GM19467 (cell line): ENCODE results near the gene HBM.
"Not testable (repeated sequence)": the region's sequence is repeated elsewhere in the genome, so short reads cannot be mapped to it uniquely, and the experiment has no call there.

Experiments used
- ATAC-seq: cut with Tn5 transposase; IDR thresholded peaks from one replicate; pipeline ENCODE4 v1.9.1; 2021; ENCODE audit warnings: mild to moderate bottlenecking, moderate library complexity; ENCODE audit not compliant: unreplicated experiment

The HBM gene, protein sequence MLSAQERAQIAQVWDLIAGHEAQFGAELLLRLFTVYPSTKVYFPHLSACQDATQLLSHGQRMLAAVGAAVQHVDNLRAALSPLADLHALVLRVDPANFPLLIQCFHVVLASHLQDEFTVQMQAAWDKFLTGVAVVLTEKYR

GRCh38 chr16:165539-166374, at the start of gene HBM:
HBM (plus strand) TSS chr16:165978; CDS start chr16:165998, 20 bp downstream.
- ATAC-seq = no peak

DNA sequence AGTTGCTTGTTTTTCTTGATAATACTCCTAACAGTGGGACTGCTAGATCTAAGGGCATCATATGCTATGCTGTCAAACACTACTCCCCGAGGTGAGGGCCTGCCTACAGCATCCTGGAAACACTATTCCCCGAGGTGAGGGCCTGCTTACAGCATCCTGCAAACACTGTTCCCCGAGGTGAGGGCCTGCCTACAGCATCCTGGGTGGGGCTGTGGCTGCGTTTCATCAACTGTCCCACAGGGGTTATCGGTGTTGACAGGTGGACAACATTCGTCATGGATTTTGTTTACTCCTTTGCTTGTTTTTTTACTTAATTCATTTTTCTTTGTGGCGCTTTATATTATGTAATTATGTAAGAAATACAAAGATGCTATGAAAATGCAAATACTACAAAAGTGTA, 49.8 kb upstream of the HBM start:
- ATAC-seq = no peak

DNA sequence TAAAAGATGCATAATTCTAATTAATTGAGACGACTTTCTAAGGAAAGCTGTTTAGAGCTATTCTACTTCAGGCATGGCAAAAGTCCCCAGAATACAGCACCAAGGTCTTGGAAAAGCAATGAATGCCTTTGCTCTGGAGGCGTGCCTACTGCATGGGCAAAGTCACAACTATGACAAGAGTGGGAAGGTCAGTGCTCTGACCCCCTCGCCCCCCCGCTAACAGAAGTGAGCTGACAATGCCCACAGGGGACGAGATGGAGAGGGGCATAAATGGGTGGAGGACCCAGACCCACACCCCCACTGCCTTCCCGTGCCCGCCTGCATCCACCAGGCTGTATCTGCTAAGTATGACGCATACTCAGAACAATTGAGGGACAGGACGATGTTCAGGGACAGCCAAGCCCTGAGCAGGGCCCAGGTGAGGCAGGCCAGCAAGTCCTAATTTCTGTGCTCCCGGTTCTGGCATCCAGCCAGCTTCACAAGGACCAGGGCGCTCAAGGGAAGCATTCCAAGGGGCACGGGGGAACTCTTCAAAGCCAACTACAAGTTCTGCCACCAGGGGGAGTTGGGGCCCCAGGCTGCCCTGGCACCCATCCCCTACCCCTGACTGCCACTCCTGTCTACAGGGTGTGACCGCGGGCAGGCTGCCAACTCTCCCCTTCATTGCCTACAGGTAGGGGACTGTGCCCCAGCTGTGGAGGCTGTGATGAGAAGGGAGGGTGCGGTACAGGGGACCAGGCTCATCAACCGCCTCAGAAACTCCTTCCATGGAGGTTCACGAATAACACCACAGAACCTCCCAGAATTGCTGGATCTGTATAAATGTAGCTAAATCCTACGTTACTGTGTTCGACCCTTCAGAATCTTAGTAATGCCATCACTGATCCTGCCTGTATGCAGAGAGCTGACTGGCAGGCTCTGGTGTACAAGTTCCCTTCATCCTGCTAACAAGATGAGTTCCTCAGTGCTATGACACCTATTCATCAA, 48.1 kb upstream of the HBM start:
- no peak for ATAC-seq

- ATAC-seq = no peak
Measured at GRCh38 chr16:118857-119256, 46.9 kb upstream of the HBM start.

DNA sequence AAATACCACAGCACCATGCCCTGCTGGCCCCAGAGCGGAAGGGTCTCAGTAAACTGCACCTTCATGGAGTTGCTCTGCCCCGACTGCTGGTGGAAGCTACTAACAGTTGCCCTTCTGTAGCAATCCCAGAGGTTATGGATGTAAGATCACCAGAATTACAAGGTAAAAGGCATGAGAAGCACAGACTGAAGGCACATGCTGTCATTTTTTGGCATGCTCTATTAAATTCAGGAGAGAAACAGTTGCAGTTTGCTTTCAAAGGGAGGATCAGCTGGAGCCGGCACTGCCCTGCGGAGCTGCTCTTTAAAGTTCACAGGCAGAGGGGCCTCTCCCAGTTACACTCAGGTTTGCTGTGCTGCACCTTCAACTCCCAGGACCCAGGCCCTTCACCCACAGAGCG, 46.5 kb upstream of the HBM start:
- no peak for ATAC-seq

DNA sequence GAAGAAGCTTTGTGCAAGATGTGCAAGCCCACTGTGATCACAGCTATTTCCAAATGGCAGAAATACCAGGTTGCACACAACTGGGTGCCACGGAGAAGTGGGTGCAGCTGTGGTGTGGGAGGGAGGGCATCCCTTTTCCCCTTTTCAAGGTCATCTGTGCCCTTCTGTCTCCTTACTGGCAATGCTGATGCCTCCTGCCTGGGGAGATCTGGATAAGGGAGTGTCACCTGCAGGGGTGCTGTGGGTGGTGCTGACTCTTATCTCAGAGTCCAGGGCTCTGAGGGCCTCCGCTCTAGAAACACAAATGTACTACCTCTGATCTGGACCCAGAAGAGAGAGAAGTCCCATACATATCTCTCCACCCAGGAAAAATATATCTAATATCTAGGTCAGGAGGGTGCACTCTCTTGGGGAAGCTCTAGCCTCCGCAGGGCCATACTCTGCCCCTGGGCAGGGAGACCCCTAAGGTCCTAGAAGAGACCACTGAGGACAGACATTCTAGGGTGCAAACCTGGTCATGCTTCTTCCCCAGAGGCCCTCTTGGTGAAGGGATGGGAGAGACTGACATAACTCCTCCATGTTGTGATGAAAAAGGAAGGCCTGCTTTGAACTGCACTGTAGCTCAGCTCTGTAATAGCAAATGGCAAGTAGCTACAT, 45.8 kb upstream of the HBM start:
- no peak for ATAC-seq

DNA sequence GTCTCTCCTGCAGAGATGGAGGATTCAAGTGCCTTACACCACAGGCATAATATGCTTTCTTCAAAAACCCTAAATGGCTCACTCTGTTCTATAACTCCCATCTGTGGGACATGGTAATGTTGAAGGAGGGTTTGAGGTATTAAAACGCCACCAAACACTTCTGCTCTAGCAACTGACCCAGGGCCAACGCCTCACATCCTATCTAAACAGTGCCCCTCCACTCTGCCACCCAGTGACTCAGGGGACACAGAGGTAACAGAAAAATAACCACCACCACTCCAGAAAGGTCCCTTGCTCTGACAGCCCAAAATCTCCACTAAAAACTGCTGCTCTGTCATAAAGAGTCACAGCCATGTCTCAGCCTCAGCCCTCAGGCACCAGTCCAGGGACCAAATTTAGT, 45.0 kb upstream of the HBM start:
- no peak for ATAC-seq

GRCh38 chr16:122361-122760, 43.4 kb upstream of the HBM start:
- ATAC-seq = no peak

GRCh38 chr16:123558-124350, 42.0 kb upstream of the HBM start:
- ATAC-seq = not testable (repeated sequence)

DNA sequence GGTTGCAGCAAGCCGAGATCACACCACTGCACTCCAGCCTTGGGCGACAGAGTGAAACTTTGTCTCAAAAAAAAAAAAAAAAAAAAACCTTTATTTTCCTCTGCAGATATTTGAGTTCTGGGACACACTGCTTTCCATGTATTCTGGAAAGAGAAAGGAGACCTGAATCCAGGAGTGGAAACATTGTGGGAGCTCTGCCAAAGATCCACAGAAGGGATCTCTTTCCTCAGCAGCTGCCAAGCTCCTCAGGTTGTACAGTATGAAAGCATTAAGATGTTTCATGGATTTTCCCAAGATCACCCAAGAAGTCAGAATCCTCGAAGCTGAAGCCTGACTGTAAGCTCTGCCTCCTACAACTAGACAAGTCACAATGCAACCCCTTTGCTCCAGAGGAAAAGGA, 40.8 kb upstream of the HBM start:
- no peak for ATAC-seq

- no peak for ATAC-seq
Measured at GRCh38 chr16:129075-129474, 36.7 kb upstream of the HBM start.

- ATAC-seq = no peak
Measured at GRCh38 chr16:130533-131173, 35.1 kb upstream of the HBM start.

- no peak for ATAC-seq
Measured at GRCh38 chr16:132120-132519, 33.7 kb upstream of the HBM start.

- ATAC-seq = no peak
Measured at GRCh38 chr16:133716-134115, 32.1 kb upstream of the HBM start.

DNA sequence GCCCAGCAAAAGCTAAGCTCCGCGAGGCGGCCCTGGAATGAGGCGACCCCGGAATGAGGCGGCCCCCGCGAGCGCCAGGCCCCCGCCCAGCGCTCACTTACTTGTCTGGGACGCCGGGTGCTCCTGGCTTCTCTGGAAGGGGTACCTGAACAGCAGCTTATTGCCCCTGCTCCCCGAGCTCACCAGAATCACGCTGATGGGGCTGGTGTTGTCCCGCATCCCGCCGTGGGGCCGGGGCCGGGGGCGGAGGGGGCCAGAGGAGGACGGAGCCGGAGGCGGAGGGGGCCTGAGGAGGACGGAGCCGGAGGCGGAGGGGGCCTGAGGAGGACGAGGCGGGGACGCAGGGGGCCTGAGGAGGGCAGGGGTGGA, 27.7 kb upstream of the HBM start:
- no peak for ATAC-seq

DNA sequence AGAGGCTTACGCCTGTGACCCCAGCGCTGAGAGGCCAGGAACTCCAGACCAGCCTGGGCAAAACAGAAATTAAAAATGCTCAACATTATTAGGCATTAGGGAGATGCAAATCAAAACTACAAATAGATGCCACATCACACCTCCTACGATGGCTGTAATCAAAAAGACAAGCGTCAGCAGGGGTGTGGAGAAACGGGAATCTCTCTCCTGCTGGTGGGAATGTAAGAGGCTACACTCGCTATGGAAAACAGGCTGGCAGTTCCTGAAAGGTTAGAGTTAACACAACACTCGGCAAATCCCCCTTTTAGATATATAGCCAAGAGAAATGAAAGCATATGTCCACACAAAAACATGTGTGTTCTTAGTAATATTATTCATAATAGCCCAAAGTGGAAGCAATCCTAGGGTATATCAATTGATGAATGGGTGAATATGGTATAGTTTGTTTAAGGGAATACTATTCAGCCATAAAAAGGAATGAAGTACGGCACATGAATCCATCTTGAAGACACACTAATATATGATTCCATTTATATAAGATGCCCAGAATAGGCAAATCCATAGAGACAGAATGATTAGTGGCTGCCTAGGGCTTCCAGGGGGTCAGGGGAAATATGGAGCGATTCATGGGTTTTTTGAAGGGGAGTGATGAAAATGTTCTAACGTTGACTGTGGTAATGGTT, 25.5 kb upstream of the HBM start:
- ATAC-seq = no peak

- ATAC-seq = no peak
Measured at GRCh38 chr16:142405-142967, 23.3 kb upstream of the HBM start.

GRCh38 chr16:143047-143446, 22.7 kb upstream of the HBM start:
- no peak for ATAC-seq

DNA sequence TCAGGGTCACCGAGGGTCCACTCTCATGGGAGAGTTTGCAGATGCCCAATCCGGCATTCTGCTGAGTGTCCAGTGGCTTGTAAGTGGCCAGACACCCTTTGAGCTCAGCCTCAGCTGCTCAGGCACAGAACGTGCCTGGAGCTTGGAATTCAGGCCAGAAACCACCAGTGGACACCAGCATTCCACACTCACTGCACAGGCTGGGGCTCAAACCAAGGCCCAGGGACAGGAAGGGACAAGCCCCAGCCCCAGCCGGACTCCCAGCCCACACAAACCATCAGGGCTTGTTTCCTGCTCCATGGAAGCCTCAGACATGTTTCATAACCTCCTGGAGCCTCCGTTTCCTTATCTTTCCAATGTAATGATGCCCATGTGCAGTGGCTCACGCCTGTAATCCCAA, 22.3 kb upstream of the HBM start:
- no peak for ATAC-seq
